ENCODE data around the gene TRMT112. TPM values are rescaled to one million over a fixed set of nuclear protein-coding genes. Genes with fewer than 3 reads are reported as not detected.

Gene TRMT112
- total and polyA plus RNA-seq, 8 donors: 50.8 to 337 (median 160) TPM

DNA sequence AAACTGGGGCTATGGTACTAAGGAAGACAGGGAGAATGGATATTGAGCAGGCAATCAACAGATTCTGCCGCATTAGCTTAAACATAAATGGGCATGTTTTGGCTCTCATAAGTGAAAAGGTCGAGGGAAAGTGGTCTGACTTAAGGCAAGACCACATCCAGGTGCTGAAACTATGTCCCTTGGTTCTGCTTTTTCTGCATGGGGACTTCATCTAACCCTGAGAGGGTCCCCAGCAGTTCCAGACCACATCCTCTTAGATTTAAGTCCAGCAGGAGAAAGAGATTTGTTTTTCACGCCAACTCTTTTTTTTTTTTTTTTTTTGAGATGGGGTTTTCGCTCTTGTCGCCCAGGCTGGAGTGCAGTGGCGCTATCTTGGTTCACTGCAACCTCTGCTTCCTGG, 47.1 kb upstream of the TRMT112 start:
- TF ChIP-seq POLR2AphosphoS5 (IDR thresholded peaks at IDR 0.05) (no peak), EP300 (IDR thresholded peaks at IDR 0.05) (no peak), POLR2A (IDR thresholded peaks at IDR 0.05) (no peak)
- TF ChIP-seq, protein P1, sequence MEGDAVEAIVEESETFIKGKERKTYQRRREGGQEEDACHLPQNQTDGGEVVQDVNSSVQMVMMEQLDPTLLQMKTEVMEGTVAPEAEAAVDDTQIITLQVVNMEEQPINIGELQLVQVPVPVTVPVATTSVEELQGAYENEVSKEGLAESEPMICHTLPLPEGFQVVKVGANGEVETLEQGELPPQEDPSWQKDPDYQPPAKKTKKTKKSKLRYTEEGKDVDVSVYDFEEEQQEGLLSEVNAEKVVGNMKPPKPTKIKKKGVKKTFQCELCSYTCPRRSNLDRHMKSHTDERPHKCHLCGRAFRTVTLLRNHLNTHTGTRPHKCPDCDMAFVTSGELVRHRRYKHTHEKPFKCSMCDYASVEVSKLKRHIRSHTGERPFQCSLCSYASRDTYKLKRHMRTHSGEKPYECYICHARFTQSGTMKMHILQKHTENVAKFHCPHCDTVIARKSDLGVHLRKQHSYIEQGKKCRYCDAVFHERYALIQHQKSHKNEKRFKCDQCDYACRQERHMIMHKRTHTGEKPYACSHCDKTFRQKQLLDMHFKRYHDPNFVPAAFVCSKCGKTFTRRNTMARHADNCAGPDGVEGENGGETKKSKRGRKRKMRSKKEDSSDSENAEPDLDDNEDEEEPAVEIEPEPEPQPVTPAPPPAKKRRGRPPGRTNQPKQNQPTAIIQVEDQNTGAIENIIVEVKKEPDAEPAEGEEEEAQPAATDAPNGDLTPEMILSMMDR (IDR thresholded peaks at IDR 0.05): no peak
- Histone ChIP-seq H3K27ac (no peak overlapping the region), H3K27me3 (no peaks in the 10 kb centered on the region), H3K4me1 (peaks cover 12 to 21% (median 15%) of the 10 kb centered on the region in 4 donors), H3K4me3 (no peak overlapping the region), H3K36me3 (peaks cover 66 to 93% (median 91%) of the 10 kb centered on the region in 4 donors), H3K9me3 (no peaks in the 10 kb centered on the region)
- 83 to 97% (median 91%) methylated on average over 6 of the region's 6 CpGs for WGBS, 5 donors
- intact Hi-C loops (cut with DNase I; ENCODE audit: low total_unique reads): no loop called here
- DNase-seq: no peak

DNA sequence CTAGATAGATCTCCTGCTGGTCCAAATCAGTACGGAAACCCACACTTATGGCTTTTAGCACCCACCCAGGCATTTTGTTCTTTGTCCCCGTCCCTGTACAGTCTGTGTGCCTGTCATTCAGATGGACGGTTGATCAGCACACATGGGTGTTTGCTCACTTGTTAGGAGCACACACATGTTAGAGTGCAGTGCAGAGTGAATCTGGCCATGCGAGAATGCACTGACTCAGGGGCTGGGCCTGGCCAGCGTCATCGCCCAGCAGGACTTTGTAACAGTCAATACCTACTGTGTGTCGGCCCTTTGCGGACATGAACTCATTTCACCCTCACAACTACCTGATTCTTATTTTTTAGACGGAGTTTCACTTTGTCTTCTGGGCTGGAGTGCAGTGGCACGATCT, 45.0 kb upstream of the TRMT112 start:
- intact Hi-C loops (cut with DNase I; ENCODE audit: low total_unique reads): no loop called here
- H3K4me3 ChIP-seq: no peak overlapping the region
- no peaks in the 10 kb centered on the region for H3K27me3 ChIP-seq
- TF ChIP-seq POLR2AphosphoS5 (IDR thresholded peaks at IDR 0.05) (no peak), EP300 (IDR thresholded peaks at IDR 0.05) (no peak), POLR2A (IDR thresholded peaks at IDR 0.05) (no peak)
- TF ChIP-seq, protein P1 (IDR thresholded peaks at IDR 0.05): no peak
- H3K27ac ChIP-seq: no peak overlapping the region
- no peaks in the 10 kb centered on the region for H3K9me3 ChIP-seq
- WGBS, 5 donors: 93 to 96% (median 94%) methylated on average over 10 of the region's 10 CpGs
- H3K4me1 ChIP-seq: peaks cover 29 to 37% (median 32%) of the 10 kb centered on the region in 4 donors
- peaks cover 53 to 72% (median 70%) of the 10 kb centered on the region in 4 donors for H3K36me3 ChIP-seq
- DNase-seq: no peak

DNA sequence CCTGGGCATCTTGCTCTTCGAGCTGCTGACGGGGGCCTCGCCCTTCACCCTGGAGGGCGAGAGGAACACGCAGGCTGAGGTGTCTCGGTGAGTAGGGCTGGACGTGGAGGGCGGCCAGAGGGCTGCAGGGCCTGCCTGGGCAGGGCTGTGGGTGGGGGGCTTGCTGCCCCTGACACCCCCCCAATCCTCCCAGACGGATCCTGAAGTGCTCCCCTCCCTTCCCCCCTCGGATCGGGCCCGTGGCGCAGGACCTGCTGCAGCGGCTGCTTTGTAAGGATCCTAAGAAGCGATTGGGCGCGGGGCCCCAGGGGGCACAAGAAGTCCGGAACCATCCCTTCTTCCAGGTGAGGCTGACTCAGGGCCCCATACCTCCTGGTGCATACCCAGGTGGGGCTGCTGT, 44.3 kb upstream of the TRMT112 start:
- H3K36me3 ChIP-seq: peaks cover 52 to 65% (median 63%) of the 10 kb centered on the region in 4 donors
- WGBS, 5 donors: 93 to 97% (median 96%) methylated on average over 10 to 18 of the region's 18 CpGs
- no peaks in the 10 kb centered on the region for H3K9me3 ChIP-seq
- DNase-seq: no peak
- peaks cover 29 to 44% (median 36%) of the 10 kb centered on the region in 4 donors for H3K4me1 ChIP-seq
- no peaks in the 10 kb centered on the region for H3K27me3 ChIP-seq
- H3K4me3 ChIP-seq: no peak overlapping the region
- intact Hi-C loops (cut with DNase I; ENCODE audit: low total_unique reads): no loop called here
- TF ChIP-seq POLR2AphosphoS5 (IDR thresholded peaks at IDR 0.05) (no peak), EP300 (IDR thresholded peaks at IDR 0.05) (no peak), POLR2A (IDR thresholded peaks at IDR 0.05) (no peak)
- no peak overlapping the region for H3K27ac ChIP-seq

DNA sequence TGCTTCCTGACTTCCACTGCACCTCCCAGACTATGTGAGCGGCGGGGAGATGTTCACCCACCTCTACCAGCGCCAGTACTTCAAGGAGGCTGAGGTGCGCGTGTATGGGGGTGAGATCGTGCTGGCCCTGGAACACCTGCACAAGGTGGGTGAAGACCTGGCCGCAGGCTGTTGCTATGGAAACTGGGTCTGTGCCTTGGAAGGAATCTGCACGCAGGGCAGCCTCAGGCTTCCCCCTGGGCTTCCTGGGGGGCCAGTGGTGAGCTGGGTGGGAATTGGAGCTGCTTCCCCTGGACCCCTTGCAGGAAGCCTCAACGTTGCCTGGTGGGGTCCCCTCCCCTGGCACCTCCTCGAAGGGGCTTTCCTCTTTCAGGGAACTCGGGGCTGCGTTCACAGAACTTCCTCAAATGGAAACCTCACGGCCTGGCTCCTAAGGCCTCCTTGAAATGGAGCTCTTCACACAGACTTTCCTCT, 43.1 kb upstream of the TRMT112 start:
- TF ChIP-seq POLR2A (IDR thresholded peaks at IDR 0.05) (no peak), POLR2AphosphoS5 (IDR thresholded peaks at IDR 0.05) (no peak), EP300 (IDR thresholded peaks at IDR 0.05) (no peak)
- TF ChIP-seq, protein P1 (IDR thresholded peaks at IDR 0.05): no peak
- peaks cover 41 to 53% (median 52%) of the 10 kb centered on the region in 4 donors for H3K36me3 ChIP-seq
- peak overlapping the region; percentile 77 to 95 (median 88) for H3K4me3 ChIP-seq
- intact Hi-C loops (cut with DNase I; ENCODE audit: low total_unique reads): no loop called here
- WGBS, 5 donors: 68 to 88% (median 72%) methylated on average over 6 to 13 of the region's 13 CpGs
- H3K4me1 ChIP-seq: peaks cover 33 to 53% (median 43%) of the 10 kb centered on the region in 4 donors
- no peak for DNase-seq
- H3K27ac ChIP-seq: peak overlapping the region in 1 of 5 donors; percentile 94
- H3K27me3 ChIP-seq: no peaks in the 10 kb centered on the region
- H3K9me3 ChIP-seq: no peaks in the 10 kb centered on the region

Measured in stomach (tissue), 9 donors.